Astrocyte (in vitro differentiated cells and primary cell): ENCODE measurements around the gene FNDC3A. TPM values are rescaled to one million over a fixed set of nuclear protein-coding genes. Genes with fewer than 3 reads are reported as not detected.

Experiments used
- DNase-seq: peaks from one replicate; pipeline ENCODE4 v3.0.0-alpha.2; 2010; ENCODE audit warnings: low read depth
- FAIRE-seq: peaks from 2 replicates; lab custom pipeline; 2011; peaks lifted over from hg19 to GRCh38; lab: Jason Lieb, UNC
- H2AFZ ChIP-seq: 2 replicates; pipeline ENCODE4 v1.6.0; 2012; ENCODE audit warnings: low read depth, low read length, inconsistent platforms
- H3K27ac ChIP-seq: 2 replicates; pipeline ENCODE4 v1.5.1; 2011; ENCODE audit warnings: low read depth, low read length, inconsistent platforms
- H3K27me3 ChIP-seq: 2 replicates; pipeline ENCODE4 v1.6.0; 2011; ENCODE audit warnings: low read length, inconsistent platforms; ENCODE audit not compliant: insufficient read depth
- H3K36me3 ChIP-seq: 2 replicates; pipeline ENCODE4 v1.5.1; 2011; ENCODE audit warnings: low read length, inconsistent platforms; ENCODE audit not compliant: insufficient read depth
- H3K4me1 ChIP-seq: 2 replicates; pipeline ENCODE4 v1.5.1; 2011; ENCODE audit warnings: low read length, inconsistent platforms; ENCODE audit not compliant: insufficient read depth
- H3K4me2 ChIP-seq: 2 replicates; pipeline ENCODE4 v1.6.0; 2012; ENCODE audit warnings: low read length, inconsistent platforms
- H3K4me3 ChIP-seq: 2 replicates; pipeline ENCODE4 v1.5.1; 2011; ENCODE audit warnings: low read depth, mild to moderate bottlenecking, low read length, inconsistent platforms; ENCODE audit not compliant: insufficient read depth
- H3K79me2 ChIP-seq: 2 replicates; pipeline ENCODE4 v1.6.0; 2012; ENCODE audit warnings: mild to moderate bottlenecking, low read length, inconsistent platforms; ENCODE audit not compliant: insufficient read depth
- H3K9ac ChIP-seq: 2 replicates; pipeline ENCODE4 v1.6.0; 2012; ENCODE audit warnings: mild to moderate bottlenecking, low read length, inconsistent platforms
- H3K9me3 ChIP-seq: 2 replicates; pipeline ENCODE4 v1.5.1; 2012; ENCODE audit warnings: low read depth, mild to moderate bottlenecking, low read length, inconsistent platforms; ENCODE audit not compliant: insufficient read depth
- H4K20me1 ChIP-seq: 2 replicates; pipeline ENCODE4 v1.6.0; 2012; ENCODE audit warnings: low read length, inconsistent platforms; ENCODE audit not compliant: insufficient read depth
- H3K27ac Mint-ChIP-seq: one replicate; pipeline ENCODE4 v1.8.0; 2021; ENCODE audit warnings: mild to moderate bottlenecking, mixed read lengths; ENCODE audit not compliant: unreplicated experiment
- H3K27me3 Mint-ChIP-seq: one replicate; pipeline ENCODE4 v1.8.0; 2021; ENCODE audit warnings: low read depth, mixed read lengths; ENCODE audit not compliant: unreplicated experiment
- H3K36me3 Mint-ChIP-seq: one replicate; pipeline ENCODE4 v1.8.0; 2021; ENCODE audit warnings: low read depth, mixed read lengths; ENCODE audit not compliant: unreplicated experiment
- H3K4me1 Mint-ChIP-seq: one replicate; pipeline ENCODE4 v1.8.0; 2021; ENCODE audit warnings: low read depth, mixed read lengths; ENCODE audit not compliant: unreplicated experiment
- H3K4me3 Mint-ChIP-seq: one replicate; pipeline ENCODE4 v1.8.0; 2021; ENCODE audit warnings: mild to moderate bottlenecking, moderate library complexity, mixed read lengths; ENCODE audit not compliant: unreplicated experiment
- H3K9me3 Mint-ChIP-seq: one replicate; pipeline ENCODE4 v1.8.0; 2021; ENCODE audit warnings: mild to moderate bottlenecking, mixed read lengths; ENCODE audit not compliant: unreplicated experiment
- EZH2 ChIP-seq: IDR thresholded peaks from 2 replicates; pipeline ENCODE4 v1.6.1; 2012; ENCODE audit warnings: mild to moderate bottlenecking, low read length, inconsistent platforms; ENCODE audit not compliant: insufficient read depth
- total RNA-seq: library from RNA; stranded (reverse); gene quantifications from 2 replicates; pipeline ENCODE4 v1.2.1, GENCODE V29; 2021
- TF ChIP-seq, protein P1 (sequence below): IDR thresholded peaks from 2 replicates; pipeline ENCODE4 v1.5.1; 2011; ENCODE audit warnings: low read depth, mild to moderate bottlenecking, inconsistent platforms, low read length, moderate library complexity; ENCODE audit not compliant: insufficient read depth

FNDC3A gene
- total RNA-seq, 1 donor from 2014 or later: 82.6 TPM

DNA sequence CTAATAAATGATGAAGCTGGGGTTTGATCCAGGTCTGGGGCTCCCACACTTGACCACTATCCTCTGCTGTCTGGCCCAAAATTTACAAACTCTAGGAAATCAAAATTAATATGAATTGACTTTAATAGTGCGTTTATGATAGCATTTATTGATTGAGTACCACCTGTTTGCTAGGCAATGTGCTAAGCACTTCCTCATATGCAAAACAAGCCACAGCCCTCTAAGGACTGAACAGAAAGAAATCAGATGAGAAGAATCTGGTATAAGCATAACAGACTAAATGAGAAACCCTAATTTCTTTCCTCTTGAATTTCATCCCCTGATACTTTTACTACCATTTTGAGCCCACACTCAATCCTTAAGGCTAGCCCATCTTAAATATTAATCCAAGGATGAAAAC, 237.8 kb downstream of the FNDC3A start:
- Mint-ChIP-seq H3K36me3 (peaks cover 15% of the 10 kb centered on the region), H3K27me3 (peaks cover 22% of the 10 kb centered on the region), H3K4me3 (no peak overlapping the region), H3K9me3 (peaks cover 11% of the 10 kb centered on the region), H3K4me1 (peaks cover 11% of the 10 kb centered on the region), H3K27ac (peak overlapping the region; percentile 76)
- Histone ChIP-seq H3K27me3 (peaks cover 14% of the 10 kb centered on the region), H3K27ac (no peak overlapping the region), H3K9ac (no peak overlapping the region), H3K4me1 (no peaks in the 10 kb centered on the region), H2AFZ (no peak overlapping the region), H3K36me3 (peaks cover 4% of the 10 kb centered on the region), H3K9me3 (peaks cover 3% of the 10 kb centered on the region), H4K20me1 (no peaks in the 10 kb centered on the region), H3K79me2 (no peaks in the 10 kb centered on the region), H3K4me3 (no peak overlapping the region), H3K4me2 (no peak overlapping the region)
- TF ChIP-seq, protein P1, sequence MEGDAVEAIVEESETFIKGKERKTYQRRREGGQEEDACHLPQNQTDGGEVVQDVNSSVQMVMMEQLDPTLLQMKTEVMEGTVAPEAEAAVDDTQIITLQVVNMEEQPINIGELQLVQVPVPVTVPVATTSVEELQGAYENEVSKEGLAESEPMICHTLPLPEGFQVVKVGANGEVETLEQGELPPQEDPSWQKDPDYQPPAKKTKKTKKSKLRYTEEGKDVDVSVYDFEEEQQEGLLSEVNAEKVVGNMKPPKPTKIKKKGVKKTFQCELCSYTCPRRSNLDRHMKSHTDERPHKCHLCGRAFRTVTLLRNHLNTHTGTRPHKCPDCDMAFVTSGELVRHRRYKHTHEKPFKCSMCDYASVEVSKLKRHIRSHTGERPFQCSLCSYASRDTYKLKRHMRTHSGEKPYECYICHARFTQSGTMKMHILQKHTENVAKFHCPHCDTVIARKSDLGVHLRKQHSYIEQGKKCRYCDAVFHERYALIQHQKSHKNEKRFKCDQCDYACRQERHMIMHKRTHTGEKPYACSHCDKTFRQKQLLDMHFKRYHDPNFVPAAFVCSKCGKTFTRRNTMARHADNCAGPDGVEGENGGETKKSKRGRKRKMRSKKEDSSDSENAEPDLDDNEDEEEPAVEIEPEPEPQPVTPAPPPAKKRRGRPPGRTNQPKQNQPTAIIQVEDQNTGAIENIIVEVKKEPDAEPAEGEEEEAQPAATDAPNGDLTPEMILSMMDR: no peak
- no peak for TF ChIP-seq EZH2
- no peak for DNase-seq
- no peak for FAIRE-seq

DNA sequence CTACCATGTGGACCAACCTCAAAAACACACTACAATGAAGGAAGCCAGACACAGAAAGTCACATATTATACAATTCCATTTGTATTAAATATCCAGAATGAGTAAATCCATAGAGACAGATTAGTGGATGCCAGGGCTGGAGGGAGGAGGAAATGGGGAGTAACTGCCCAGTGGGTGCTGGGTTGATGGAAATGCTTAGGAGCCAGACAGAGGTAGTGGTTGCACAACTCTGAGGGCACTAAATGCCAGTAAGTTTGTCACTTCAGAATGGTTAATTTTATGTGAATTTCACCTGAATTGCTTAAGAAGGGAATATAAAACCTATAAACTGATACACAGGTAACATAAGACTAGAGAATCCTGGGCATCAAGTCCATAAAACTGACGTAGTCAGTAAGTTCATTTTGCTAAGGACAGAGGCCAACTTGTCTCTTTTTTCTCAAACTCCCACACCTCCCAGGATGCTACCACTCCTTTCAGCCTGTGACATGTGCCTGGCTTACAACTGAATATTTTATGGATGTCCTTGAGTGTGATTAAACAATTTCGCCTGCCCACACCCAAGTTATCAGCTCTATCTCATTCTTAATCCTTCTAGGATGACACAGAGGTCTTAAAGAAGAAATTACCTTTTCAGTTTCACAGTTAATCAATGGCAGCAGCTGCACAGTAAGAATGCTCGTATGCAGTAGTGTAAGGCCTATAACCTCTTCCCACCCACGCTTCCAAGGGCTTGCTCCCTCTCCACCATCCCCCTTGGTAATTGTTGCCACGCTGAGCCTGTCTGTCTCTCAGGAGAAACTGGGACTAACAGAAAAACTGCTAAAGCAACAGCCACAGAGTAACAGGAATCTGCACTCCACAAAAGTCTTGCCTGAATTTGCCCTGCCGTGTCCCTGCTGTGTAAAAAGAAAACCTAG, 238.5 kb downstream of the FNDC3A start:
- H3K9ac ChIP-seq: no peak overlapping the region
- no peaks in the 10 kb centered on the region for H3K4me1 ChIP-seq
- no peak overlapping the region for H3K27ac ChIP-seq
- H3K79me2 ChIP-seq: no peaks in the 10 kb centered on the region
- no peak for FAIRE-seq
- H3K4me3 ChIP-seq: no peak overlapping the region
- H3K27ac Mint-ChIP-seq: peak overlapping the region; percentile 76
- H4K20me1 ChIP-seq: no peaks in the 10 kb centered on the region
- peaks cover 3% of the 10 kb centered on the region for H3K9me3 ChIP-seq
- no peak overlapping the region for H3K4me2 ChIP-seq
- H3K36me3 Mint-ChIP-seq: peaks cover 15% of the 10 kb centered on the region
- no peak for DNase-seq
- H3K4me3 Mint-ChIP-seq: no peak overlapping the region
- TF ChIP-seq, protein P1: no peak
- TF ChIP-seq EZH2: no peak
- H3K27me3 ChIP-seq: peaks cover 21% of the 10 kb centered on the region
- peaks cover 16% of the 10 kb centered on the region for H3K9me3 Mint-ChIP-seq
- no peak overlapping the region for H2AFZ ChIP-seq
- H3K36me3 ChIP-seq: no peaks in the 10 kb centered on the region
- peaks cover 11% of the 10 kb centered on the region for H3K4me1 Mint-ChIP-seq
- peaks cover 29% of the 10 kb centered on the region for H3K27me3 Mint-ChIP-seq
